GM12878 (cell line): ENCODE results near the gene GARNL3. TPM values are rescaled to one million over a fixed set of nuclear protein-coding genes. Genes with fewer than 3 reads are reported as not detected.

Source experiments
- CEBPB ChIP-seq, 2 experiments: fragments of 150-350 bp in 1 of 2; IDR thresholded peaks; 2 replicates each; pipeline ENCODE4 v1.6.1; 2012 to 2014; ENCODE audit warnings: low read depth in 2 of 2, low read length in 2 of 2, borderline replicate concordance in 1 of 2, inconsistent platforms in 1 of 2
- CHD1 ChIP-seq: IDR thresholded peaks from 2 replicates; pipeline ENCODE4 v1.6.1; 2012; ENCODE audit warnings: low read depth, low read length, improper control_type of control experiment
- CHD4 ChIP-seq: fragments of 200-600 bp; sonication (generic); IDR thresholded peaks from 2 replicates; pipeline ENCODE4 v1.6.1; 2016; ENCODE audit warnings: mild to moderate bottlenecking
- HCFC1 ChIP-seq: fragments of 150-350 bp; IDR thresholded peaks from 2 replicates; pipeline ENCODE4 v1.6.1; 2014; ENCODE audit warnings: low read length
- IRF4 ChIP-seq: IDR thresholded peaks from 2 replicates; pipeline ENCODE4 v1.6.1; 2011; ENCODE audit warnings: low read depth, low read length
- MXI1 ChIP-seq: fragments of 150-350 bp; IDR thresholded peaks from 2 replicates; pipeline ENCODE4 v1.6.1; 2011; ENCODE audit warnings: low read depth, mild to moderate bottlenecking, inconsistent platforms, low read length, improper control_type of control experiment
- MYC ChIP-seq: IDR thresholded peaks from 2 replicates; pipeline ENCODE4 v1.6.1; 2011; ENCODE audit warnings: mild to moderate bottlenecking, low read length, moderate library complexity, inconsistent platforms; ENCODE audit not compliant: insufficient read depth, insufficient replicate concordance, insufficient read length, severe bottlenecking
- POLR2AphosphoS2 ChIP-seq: IDR thresholded peaks from 2 replicates; pipeline ENCODE4 v1.6.1; 2011; ENCODE audit warnings: low read depth, mild to moderate bottlenecking, low read length, improper control_type of control experiment, moderate library complexity
- RELA ChIP-seq: fragments of 450-650 bp; IDR thresholded peaks from 2 replicates; pipeline ENCODE4 v1.8.0; 2014; ENCODE audit warnings: borderline replicate concordance; ENCODE audit not compliant: partially characterized antibody
- SIN3A ChIP-seq: IDR thresholded peaks from 2 replicates; pipeline ENCODE4 v1.6.1; 2012; ENCODE audit warnings: low read depth, low read length, improper control_type of control experiment
- SUPT20H ChIP-seq: IDR thresholded peaks from 2 replicates; pipeline ENCODE4 v1.6.1; 2011; ENCODE audit warnings: low read depth, mild to moderate bottlenecking, low read length, moderate library complexity, borderline replicate concordance; ENCODE audit not compliant: control insufficient read depth
- TARDBP ChIP-seq: IDR thresholded peaks from 2 replicates; pipeline ENCODE4 v1.6.1; 2016; ENCODE audit warnings: borderline replicate concordance
- YBX1 ChIP-seq: fragments of 450-650 bp; IDR thresholded peaks from 2 replicates; pipeline ENCODE4 v1.6.1; 2016; ENCODE audit warnings: antibody characterized with exemption
- polyA plus RNA-seq, 11 experiments: library from polyadenylated mRNA; depleted of rRNA in 4 of 11; unstranded in 6 of 11; stranded (reverse) in 5 of 11; fragments of >200 nt; fragmentation: Nextera tagmentation in 4 of 11; fragmentation: Illumina TruSeq in 1 of 11; extraction: Ambion mirVana in 4 of 11; extraction: Trizol in 1 of 11; gene quantifications; 1 replicate in 1 of 11; 2 replicates in 10 of 11; pipeline versions ENCODE4 v1.2.1 to v1.2.3, GENCODE V29; 2011 to 2016; ENCODE audit warnings: inconsistent platforms in 2 of 11, missing spikeins in 2 of 11, low read depth in 1 of 11
- total RNA-seq, 4 experiments: library from RNA; depleted of rRNA in 3 of 4; stranded (reverse); fragments of >200 nt in 3 of 4; fragmentation: Illumina TruSeq in 1 of 4; extraction: Trizol in 1 of 4; gene quantifications; 2 replicates each; pipeline versions ENCODE4 v1.2.1 to v1.2.3, GENCODE V29; 2013 to 2021
- TF ChIP-seq, protein P1 (sequence below): fragments of 450-650 bp; IDR thresholded peaks from 2 replicates; pipeline ENCODE4 v1.6.1; 2016; ENCODE audit warnings: mild to moderate bottlenecking
- TF ChIP-seq, protein P2 (sequence below): fragments of 450-650 bp; IDR thresholded peaks from 2 replicates; pipeline ENCODE4 v1.6.1; 2016; ENCODE audit warnings: mild to moderate bottlenecking
- TF ChIP-seq, protein P3 (sequence below): IDR thresholded peaks from 2 replicates; pipeline ENCODE4 v1.6.1; 2012; ENCODE audit warnings: low read depth, low read length, improper control_type of control experiment
- TF ChIP-seq, protein P4 (sequence below), 3 experiments: IDR thresholded peaks in 2 of 3; conservative IDR thresholded peaks in 1 of 3; 2 replicates each; pipeline ENCODE4 v1.5.1; 2011; ENCODE audit warnings: low read depth in 3 of 3, low read length in 3 of 3, mild to moderate bottlenecking in 3 of 3, control low read depth in 2 of 3, moderate library complexity in 2 of 3, inconsistent platforms in 1 of 3, mixed read lengths in 1 of 3; ENCODE audit not compliant: control insufficient read depth in 2 of 3, insufficient read depth in 1 of 3; ENCODE audit errors: extremely low read depth in 1 of 3

The GARNL3 gene
- total and polyA plus RNA-seq, 10 of the 15 experiments (the other 5 are each of a cell fraction or from before 2014, with no cell fraction given) = 0.89 to 13.2 (median 6.3) TPM

DNA sequence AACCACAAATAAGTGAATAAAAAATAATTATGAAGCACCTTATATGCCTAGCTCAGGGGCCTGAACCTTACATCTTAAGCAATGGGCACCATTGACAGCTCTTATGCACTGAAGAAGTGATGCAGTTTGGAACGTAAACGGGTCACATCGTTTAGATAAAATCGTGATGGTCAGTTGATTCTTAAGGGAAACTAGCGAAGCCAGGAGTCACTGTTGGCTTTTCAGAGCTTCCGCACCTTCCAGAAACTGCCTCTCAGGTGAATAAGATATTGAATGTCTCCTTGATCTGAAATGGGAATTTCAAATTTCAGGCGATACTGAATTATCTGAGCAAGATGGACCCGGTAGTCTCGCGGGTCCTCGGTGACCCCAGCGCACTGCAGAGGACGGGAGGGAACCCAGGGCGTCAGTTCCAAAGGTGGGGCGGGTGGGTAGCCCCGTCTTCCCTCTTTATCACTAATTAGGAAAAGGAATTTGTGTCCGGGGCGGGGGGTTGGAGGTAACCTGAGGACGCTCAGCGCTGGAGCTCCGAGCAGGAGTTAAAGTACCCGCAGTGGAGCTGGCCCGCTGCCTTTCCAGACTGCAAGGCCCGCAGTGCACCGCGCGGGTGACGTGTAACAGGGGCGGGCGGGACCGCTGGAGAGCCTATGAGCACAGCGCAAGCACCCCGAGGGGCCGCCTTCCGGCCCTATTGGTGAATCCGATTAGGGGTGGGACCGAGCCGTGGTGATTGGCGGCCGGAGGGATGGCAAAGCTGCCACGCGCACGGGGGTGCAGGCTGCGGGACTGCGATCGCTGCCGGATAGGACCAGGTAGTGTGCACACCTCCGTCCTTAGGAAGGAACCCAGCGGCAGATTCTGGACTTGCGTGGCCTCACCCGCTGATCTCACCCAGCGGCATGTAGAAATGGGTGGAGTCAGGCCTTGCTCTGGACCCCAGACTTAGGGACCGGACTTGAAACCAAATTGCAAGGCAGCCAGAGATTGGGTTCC lies 19.7 kb upstream of the GARNL3 start (continued):
- TF ChIP-seq, protein P1, sequence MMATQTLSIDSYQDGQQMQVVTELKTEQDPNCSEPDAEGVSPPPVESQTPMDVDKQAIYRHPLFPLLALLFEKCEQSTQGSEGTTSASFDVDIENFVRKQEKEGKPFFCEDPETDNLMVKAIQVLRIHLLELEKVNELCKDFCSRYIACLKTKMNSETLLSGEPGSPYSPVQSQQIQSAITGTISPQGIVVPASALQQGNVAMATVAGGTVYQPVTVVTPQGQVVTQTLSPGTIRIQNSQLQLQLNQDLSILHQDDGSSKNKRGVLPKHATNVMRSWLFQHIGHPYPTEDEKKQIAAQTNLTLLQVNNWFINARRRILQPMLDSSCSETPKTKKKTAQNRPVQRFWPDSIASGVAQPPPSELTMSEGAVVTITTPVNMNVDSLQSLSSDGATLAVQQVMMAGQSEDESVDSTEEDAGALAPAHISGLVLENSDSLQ = peak; percentile 98
- no peak for TF ChIP-seq SUPT20H
- TF ChIP-seq, protein P2, sequence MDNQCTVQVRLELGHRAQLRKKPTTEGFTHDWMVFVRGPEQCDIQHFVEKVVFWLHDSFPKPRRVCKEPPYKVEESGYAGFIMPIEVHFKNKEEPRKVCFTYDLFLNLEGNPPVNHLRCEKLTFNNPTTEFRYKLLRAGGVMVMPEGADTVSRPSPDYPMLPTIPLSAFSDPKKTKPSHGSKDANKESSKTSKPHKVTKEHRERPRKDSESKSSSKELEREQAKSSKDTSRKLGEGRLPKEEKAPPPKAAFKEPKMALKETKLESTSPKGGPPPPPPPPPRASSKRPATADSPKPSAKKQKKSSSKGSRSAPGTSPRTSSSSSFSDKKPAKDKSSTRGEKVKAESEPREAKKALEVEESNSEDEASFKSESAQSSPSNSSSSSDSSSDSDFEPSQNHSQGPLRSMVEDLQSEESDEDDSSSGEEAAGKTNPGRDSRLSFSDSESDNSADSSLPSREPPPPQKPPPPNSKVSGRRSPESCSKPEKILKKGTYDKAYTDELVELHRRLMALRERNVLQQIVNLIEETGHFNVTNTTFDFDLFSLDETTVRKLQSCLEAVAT = peak; percentile 87
- TF ChIP-seq IRF4 = no peak
- TF ChIP-seq CEBPB (IDR thresholded peaks at IDR 0.05; ENCODE audit: borderline replicate concordance in 1 of 2, low read depth in 2 of 2, low read length in 2 of 2) = no peak; a peak in 1 of 4 replicates
- peak; percentile 53; the same call in 1 of the 2 replicates for TF ChIP-seq MXI1
- TF ChIP-seq, protein P3, sequence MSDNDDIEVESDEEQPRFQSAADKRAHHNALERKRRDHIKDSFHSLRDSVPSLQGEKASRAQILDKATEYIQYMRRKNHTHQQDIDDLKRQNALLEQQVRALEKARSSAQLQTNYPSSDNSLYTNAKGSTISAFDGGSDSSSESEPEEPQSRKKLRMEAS = peak; percentile 51; the same call in 1 of the 2 replicates
- TF ChIP-seq CHD1 = no peak
- TF ChIP-seq YBX1 = no peak
- peak; percentile 81 for TF ChIP-seq HCFC1
- no peak for TF ChIP-seq MYC
- 0 out of 2 replicates have a peak, but pooled peaks have one; percentile 41 for TF ChIP-seq SIN3A
- no peak for TF ChIP-seq CHD4
- no peak; the same call in 1 of the 2 replicates for TF ChIP-seq TARDBP
- peak; percentile 14 for TF ChIP-seq RELA
- TF ChIP-seq POLR2AphosphoS2 = no peak
- TF ChIP-seq, protein P4, sequence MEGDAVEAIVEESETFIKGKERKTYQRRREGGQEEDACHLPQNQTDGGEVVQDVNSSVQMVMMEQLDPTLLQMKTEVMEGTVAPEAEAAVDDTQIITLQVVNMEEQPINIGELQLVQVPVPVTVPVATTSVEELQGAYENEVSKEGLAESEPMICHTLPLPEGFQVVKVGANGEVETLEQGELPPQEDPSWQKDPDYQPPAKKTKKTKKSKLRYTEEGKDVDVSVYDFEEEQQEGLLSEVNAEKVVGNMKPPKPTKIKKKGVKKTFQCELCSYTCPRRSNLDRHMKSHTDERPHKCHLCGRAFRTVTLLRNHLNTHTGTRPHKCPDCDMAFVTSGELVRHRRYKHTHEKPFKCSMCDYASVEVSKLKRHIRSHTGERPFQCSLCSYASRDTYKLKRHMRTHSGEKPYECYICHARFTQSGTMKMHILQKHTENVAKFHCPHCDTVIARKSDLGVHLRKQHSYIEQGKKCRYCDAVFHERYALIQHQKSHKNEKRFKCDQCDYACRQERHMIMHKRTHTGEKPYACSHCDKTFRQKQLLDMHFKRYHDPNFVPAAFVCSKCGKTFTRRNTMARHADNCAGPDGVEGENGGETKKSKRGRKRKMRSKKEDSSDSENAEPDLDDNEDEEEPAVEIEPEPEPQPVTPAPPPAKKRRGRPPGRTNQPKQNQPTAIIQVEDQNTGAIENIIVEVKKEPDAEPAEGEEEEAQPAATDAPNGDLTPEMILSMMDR (IDR thresholded peaks at IDR 0.05 in 2 of 3, conservative IDR thresholded peaks at IDR 0.05 in 1 of 3; ENCODE audit: control insufficient read depth in 2 of 3, extremely low read depth in 1 of 3, insufficient read depth in 1 of 3, low read depth in 3 of 3, low read length in 3 of 3) = no peak
- TF ChIP-seq, all 136 proteins: peak for 34
